GF-D8 (cell line): Measurements from ENCODE around the gene NHEJ1.

Source experiments
- DNase-seq: peaks from one replicate; lab custom pipeline; 2025; lab: John Stamatoyannopoulos, UW

NHEJ1 gene

DNA sequence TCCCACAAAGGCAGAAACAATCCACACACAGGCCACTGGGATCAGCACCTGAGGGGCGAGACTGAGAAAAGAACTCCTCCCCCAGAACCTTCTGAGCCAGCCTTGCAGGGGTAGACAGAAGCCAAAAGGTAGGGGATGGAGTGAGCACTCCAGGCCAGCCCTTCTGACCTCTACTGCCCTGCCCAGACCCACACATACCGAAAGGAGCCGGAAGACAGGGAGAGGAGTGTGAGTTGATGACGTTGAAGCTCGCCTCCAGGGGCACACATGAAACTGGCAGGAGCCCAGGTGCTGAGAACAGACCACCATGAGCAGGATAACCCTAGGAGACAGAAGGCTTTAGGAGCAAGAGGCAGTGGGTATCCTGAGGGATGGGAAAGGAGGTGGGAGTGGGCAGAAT lies 7.4 kb upstream of the NHEJ1 start:
- no peak for DNase-seq

DNA sequence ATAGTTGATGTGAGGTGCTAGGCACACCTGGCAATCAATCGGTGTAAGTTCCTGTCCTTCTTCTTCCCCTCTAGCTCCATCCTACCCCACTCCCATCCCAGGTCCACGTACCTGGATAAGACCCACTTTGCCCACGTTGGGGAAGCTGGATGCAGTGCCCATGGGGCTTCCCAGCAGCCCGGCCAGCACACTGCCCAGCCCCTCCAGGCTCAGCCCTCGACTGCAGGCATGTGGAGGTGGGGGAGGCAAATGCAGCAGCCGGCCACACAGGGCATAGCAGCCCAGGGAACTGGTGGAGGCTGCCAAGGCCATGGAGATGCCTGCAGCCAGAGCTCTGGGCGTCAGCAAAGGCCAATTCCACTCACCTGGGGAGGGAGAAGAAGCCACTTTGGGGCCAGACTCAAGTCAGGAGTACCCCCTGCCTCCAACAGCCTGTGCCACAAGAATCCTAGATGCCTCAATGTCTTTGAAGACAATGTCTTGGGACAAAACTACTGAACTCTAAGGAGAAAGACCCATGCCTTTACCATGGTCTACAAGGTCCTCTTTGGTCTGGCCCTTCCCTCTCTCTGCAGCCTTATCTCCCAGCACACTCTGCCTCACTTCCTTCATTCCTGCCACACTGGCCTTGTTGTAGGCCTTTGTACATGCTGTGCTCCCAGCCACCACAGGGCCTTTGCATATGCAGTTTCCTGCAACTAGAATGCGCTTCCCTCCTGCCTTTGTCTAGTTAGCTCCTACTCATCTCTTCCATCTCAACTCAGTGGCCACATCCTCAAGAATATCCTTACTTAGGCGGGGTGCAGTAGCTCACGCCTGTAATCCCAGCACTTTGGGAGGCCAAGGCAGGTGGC lies 4.7 kb upstream of the NHEJ1 start:
- DNase-seq: no peak

GRCh38 chr2:219163156-219163555 lies 2.5 kb upstream of the NHEJ1 start:
- no peak for DNase-seq

- DNase-seq: no peak
Observed at GRCh38 chr2:219161097-219161496, 482 bp upstream of the NHEJ1 start.

- no peak for DNase-seq
Observed at GRCh38 chr2:219159771-219160185, 837 bp downstream of the NHEJ1 start.

GRCh38 chr2:219158586-219158985 lies 2.0 kb downstream of the NHEJ1 start:
- DNase-seq: no peak

DNA sequence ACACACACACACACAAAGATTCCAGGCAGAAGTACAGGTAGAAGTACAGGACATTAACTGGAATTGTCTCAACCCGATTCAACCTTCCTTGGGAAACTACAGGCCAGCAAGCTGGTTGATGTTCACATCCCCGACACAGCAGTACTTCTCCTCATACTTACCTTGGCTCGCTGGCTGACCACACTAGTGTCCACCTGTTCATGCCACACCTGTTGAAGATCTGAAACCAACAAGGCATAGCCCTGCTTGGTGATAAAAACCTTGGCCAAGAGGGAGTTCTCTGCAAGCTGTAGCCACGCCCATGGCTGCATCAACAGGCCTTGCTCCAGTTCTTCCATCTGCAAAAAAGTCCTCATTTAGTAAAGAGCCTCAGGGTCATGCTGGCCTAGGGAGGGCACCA lies 2.6 kb downstream of the NHEJ1 start:
- no peak for DNase-seq

DNA sequence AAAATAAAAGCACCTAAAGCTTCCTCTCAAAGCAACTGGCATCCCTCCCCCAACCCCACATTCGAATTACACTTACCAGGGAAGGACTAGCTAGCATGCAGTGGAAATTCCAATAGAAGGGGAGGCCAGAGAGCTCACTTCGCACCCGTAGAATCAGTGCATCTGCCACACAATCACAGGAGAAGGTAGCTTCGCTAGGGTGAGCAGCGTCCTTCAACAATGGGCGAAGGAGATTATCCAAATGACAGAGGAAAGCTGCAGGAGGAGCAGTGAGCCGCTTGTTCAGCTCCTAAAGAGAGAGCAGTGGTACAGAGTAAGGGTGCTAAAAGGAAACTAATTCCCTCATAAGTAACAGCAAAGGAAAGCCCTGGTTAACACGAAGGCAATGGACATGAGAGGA lies 3.2 kb downstream of the NHEJ1 start:
- DNase-seq: no peak

DNA sequence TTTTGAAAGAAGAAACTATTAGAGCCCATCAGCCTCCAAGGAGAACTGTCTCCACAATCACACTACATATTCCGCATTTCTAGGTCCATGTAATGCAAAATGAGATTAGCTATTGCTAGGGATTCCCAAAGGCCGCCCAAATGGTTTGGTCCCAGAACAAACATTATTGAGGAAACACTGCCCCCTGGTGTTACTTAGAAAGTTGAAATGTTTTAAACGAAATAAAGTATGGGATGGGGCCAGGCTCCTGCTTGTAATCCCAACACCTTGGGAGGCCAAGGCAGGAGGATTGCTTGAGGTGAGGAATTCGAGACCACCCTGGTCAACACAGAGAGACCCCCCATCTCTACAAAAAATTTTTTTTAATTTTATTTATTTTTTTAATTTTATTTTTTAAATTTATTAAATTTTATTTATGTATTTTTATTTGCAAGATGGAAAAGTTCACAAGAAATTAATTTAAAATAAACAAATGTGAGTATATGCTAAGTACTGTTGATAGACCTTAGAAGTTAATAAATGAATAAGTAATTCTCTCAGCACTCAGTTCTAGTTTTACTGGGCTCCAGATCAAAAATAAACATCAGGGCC lies 5.5 kb downstream of the NHEJ1 start:
- DNase-seq: peak; percentile 31

DNA sequence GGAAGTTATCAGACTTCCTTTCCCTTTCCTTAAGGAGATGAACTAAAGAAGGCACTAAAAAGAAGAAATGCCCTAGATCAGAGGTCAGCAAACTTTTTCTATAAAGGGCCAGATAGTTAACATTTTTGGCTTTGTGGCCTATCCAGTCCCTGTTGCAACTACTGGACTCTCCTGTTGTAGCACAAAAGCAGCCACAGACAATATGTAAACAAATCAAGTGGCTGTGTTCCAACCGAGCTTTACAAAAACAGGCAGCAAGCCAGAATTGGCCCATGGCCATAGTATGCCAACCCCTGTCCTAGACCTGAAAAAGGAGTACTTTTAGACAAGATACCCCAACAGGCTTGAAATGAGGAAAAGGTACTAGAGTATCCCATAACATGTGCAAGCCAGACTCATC lies 10.9 kb downstream of the NHEJ1 start:
- DNase-seq: no peak

DNA sequence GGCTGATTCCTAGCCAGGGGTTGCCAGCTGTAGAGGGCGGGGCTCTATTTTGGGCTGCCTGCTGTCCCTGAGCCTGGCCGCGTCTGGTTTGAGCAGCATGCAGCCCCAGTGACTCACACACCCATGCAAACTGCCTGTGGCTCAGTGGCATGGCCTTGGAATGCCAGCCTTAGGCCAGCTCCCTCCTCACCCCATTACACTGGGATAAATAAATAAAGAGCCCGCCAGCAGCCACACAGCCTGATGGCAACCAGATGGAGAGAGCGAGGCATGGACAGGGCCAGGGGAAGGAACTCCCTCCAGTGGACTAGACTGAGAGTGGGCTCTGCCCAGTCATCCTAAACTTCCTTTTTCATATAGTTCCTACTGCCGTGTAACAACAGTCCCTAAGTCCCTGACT lies 18.3 kb downstream of the NHEJ1 start:
- no peak for DNase-seq

- no peak for DNase-seq
Observed at GRCh38 chr2:219140722-219141121, 19.9 kb downstream of the NHEJ1 start.

DNA sequence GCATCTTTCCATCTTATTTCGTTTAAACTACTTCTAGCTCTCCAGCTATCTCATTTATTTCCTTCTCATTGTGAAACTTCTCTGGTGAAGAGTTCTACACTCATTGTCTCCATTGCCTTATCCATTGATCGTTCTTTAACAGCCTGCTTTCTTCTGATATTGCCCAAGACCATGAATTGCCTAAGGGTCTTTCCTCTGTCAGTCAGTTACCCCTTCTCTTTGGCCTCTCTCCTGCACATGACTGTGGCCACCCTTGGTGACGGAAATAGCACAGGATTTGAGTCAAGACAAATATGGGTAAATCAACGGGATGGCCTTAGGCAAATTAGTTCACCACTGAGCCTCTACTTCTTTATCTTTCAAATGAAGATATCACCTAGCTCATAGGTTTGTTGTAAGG lies 26.6 kb downstream of the NHEJ1 start:
- no peak for DNase-seq

- no peak for DNase-seq
Observed at GRCh38 chr2:219131744-219132143, 28.9 kb downstream of the NHEJ1 start.

DNA sequence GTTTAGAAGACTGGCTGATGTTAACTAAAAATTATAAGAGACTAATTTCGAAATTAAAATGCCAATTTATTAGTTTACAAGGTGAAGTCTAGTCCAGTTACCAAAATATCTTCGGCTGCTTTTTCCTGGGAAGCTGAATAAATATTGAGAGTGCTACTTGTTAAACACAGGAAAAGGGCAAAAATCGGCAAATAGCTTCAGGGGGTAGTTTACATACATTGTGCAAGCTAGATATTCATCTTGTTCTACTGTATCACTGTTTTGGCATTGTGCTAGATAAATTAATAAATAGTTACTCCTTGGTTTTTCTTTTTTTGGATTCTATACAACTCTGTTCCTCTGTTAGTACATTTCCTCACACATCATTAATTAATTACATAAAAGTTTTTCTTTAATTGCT lies 29.3 kb downstream of the NHEJ1 start:
- DNase-seq: no peak

GRCh38 chr2:219129589-219129988 lies 31.0 kb downstream of the NHEJ1 start:
- no peak for DNase-seq

DNA sequence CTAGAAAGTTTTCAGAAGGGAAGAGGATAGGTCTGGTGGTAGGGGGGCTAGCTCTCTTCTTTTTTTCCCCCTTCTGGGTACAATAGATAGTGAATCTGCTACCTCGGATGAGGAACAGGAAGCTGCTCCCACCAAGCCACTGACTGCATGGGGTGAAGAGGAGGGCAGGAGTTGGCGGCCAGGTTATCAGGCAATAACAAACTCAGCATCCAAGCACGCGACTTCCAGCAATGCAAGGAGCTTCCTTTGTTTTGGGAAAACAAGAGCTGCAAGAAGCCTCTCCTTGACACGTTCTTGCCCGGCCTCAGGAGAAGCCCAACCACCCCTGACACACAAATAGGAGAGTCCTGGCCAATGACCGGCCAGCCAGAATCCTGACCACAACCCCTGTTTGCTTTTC lies 32.2 kb downstream of the NHEJ1 start:
- DNase-seq: no peak

- no peak for DNase-seq
Observed at GRCh38 chr2:219127037-219127635, 33.5 kb downstream of the NHEJ1 start.

DNA sequence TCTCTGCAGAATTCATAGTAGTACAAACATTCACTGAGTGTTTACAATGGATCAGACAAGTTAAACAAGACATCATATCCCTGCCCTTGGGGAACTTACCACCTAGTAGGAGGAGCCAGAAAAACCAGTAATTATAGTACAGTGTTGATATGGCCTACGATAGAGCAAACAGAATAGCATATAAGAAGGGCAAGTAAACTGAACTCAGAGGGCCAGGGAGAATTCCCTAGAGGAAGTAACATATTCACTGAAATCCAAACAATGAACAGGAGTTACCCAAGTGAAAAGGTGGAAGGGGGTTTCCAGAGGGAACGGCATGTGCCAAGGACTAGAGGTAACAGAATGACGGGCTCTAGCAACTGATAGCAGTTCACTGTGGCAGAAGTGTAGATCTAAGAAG lies 34.1 kb downstream of the NHEJ1 start:
- no peak for DNase-seq

DNA sequence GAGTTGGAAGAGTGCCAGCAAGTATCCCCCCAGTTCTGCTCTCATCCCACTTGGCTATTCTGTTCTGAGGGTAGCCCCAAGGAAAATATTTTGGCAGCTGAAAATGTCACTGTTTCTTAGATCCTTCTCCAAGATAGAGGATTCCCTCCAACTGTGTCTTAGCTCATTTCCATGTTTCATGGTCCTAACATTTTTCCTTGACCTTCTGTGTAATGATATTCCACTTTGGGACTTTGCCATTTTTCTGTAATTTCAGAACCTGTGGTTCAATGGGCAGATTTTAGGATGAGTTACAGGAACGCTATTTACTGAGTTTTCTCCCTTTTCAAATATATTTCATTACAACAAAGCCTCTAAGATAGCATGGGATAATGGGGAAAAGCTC lies 34.7 kb downstream of the NHEJ1 start:
- DNase-seq: no peak

DNA sequence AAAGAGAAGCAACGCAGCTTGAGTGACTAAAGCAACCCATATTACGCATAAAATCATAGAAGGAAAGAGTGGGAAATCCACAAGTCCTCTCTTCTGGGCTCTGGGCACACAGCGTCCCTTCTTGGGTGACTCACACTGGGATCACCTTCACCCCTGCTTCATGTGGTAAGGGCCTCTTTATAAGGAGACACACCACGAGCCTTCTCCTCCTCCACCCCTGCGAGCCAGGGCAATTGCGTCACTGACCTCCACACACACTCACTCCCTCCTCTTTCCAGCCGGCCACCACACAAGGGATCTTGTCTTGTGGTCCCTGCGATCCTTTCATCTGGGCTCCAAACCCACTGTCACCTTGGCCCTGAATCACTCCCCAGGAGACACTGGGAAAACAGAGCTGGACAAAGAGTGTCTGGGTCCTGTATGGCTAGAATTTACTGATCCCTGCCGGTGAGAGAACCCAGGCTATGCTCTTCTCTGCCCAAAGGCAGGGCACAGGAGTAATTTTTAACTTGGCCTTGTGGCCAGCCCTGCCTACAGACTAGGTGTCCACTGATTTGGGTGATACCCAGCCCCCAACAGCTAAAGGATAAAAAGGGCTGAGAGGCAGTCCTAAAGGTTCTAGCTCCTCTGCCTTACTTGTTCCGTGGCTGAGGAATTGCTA lies 35.3 kb downstream of the NHEJ1 start:
- DNase-seq: peak; percentile 30

DNA sequence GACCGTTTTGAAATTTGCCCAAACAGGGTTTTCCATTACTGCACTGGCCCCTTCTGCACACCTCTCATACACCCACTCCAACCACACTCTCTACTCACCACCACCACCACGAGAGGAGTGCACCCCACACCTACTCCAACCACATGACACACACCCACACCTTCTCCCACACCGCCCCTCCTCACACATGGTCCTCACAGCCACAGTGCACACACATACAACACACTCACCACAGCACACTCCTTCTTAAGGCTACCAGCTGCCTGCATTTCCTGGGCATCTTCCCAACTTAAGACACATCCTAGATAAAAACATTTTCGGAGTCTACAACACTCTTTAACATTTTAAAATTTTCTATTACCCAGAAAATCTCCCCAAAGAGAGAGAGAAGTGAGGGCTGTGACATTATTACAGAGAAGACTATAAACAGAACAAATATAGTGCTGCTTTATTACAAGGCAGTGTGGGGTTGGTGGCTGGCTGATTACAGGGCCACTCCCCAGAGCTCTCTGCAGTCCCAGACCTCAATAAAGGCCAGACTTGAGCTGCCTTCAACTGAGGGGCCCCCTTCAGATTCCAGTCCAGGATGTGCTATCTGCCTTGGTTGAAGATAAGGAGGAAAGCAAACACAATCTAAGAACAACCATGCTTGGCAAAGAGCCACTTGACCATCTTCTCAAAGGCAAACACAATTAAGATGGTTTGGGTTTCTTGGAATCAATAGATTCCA lies 36.1 kb downstream of the NHEJ1 start:
- no peak for DNase-seq
